Measurements from ENCODE around the gene FGF12.

The FGF12 gene

DNA sequence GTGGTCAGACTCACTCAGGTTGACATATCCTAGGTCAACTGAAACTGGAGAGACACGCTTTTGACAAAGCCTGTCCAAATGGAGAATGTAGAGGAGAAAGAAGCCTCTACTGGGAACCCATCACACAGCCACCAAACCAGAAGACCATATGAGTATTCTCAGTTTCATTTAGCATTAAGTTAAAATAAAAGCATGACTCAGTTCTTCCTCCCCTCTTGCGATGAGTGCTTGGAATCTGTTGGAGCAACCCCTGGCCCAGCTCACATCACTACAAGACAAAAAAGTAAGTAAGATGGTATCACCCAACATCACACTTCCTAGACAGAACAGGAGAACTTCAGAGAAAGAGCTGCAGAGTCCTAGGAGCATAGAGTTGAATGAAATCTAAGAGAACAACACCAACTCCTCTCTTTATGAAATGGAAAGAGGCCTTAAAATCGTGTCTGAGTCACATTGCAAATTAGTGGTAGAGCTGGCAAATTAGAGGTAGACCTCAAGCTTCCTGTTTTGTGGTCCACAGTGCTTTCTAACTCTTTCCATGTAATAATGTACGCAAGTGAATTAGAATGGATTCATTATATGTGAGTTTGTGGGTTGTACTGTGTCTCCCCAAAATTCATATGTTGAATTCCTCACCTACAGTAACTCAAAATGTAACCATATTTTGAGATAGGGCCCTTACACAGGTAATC lies 51.2 kb downstream of the FGF12 start:
- Histone ChIP-seq H3K4me2 (ENCODE audit: low read depth, low read length, poor library complexity, severe bottlenecking) (no peak overlapping the region), H2AFZ (ENCODE audit: low read depth, low read length, severe bottlenecking) (no peak overlapping the region), H4K20me1 (ENCODE audit: low read depth, low read length) (no peaks in the 10 kb centered on the region), H3K36me3 (ENCODE audit: low read length) (no peaks in the 10 kb centered on the region), H3K9ac (ENCODE audit: low read length) (no peak overlapping the region), H3K27me3 (ENCODE audit: low read length) (no peaks in the 10 kb centered on the region), H3K4me3 (ENCODE audit: insufficient read depth, low read length, poor library complexity, severe bottlenecking) (no peak overlapping the region), H3K9me3 (ENCODE audit: insufficient read depth, low read length) (no peaks in the 10 kb centered on the region), H3K9me2 (replicated peaks; ENCODE audit: insufficient read depth, low read length) (no peaks in the 10 kb centered on the region), H3F3A (ENCODE audit: insufficient read depth) (no peaks in the 10 kb centered on the region), H3K27ac (ENCODE audit: low read depth, low read length) (no peak overlapping the region), H3K79me2 (ENCODE audit: insufficient read depth, low read length) (no peaks in the 10 kb centered on the region)
- TF ChIP-seq, protein P1, sequence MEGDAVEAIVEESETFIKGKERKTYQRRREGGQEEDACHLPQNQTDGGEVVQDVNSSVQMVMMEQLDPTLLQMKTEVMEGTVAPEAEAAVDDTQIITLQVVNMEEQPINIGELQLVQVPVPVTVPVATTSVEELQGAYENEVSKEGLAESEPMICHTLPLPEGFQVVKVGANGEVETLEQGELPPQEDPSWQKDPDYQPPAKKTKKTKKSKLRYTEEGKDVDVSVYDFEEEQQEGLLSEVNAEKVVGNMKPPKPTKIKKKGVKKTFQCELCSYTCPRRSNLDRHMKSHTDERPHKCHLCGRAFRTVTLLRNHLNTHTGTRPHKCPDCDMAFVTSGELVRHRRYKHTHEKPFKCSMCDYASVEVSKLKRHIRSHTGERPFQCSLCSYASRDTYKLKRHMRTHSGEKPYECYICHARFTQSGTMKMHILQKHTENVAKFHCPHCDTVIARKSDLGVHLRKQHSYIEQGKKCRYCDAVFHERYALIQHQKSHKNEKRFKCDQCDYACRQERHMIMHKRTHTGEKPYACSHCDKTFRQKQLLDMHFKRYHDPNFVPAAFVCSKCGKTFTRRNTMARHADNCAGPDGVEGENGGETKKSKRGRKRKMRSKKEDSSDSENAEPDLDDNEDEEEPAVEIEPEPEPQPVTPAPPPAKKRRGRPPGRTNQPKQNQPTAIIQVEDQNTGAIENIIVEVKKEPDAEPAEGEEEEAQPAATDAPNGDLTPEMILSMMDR (IDR thresholded peaks at IDR 0.05; ENCODE audit: insufficient read depth, low read length, poor library complexity, severe bottlenecking), result no peak
- no peak for TF ChIP-seq EZH2phosphoT487 (conservative IDR thresholded peaks at IDR 0.05; ENCODE audit: low read length)

DNA sequence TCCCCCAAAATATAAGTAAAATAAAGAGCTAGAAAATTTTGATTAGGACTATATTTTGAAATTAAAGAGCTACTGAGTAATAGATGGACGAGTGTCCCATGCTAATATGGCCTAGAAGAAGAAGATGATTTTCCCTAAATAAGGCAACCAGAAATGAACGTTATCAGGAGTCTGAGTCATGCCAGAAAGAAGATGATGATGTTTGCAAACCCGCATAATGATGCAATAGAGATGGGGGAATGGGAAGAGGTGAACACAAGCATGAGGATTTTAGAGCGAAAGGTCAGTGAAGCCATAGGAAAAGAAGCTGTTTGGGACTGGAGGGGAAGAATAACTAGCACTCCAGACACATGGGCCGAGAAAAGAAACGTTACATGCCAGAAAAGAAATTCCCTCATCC lies 71.7 kb downstream of the FGF12 start:
- H3K79me2 ChIP-seq (ENCODE audit: insufficient read depth, low read length), result no peaks in the 10 kb centered on the region
- H3K27me3 ChIP-seq (ENCODE audit: low read length), result no peaks in the 10 kb centered on the region
- H3K9me3 ChIP-seq (ENCODE audit: insufficient read depth, low read length), result no peaks in the 10 kb centered on the region
- no peak overlapping the region for H3K27ac ChIP-seq (ENCODE audit: low read depth, low read length)
- H2AFZ ChIP-seq (ENCODE audit: low read depth, low read length, severe bottlenecking), result no peak overlapping the region
- H3K9ac ChIP-seq (ENCODE audit: low read length), result no peak overlapping the region
- no peak overlapping the region for H3K4me2 ChIP-seq (ENCODE audit: low read depth, low read length, poor library complexity, severe bottlenecking)
- H3K4me3 ChIP-seq (ENCODE audit: insufficient read depth, low read length, poor library complexity, severe bottlenecking), result no peak overlapping the region
- H3F3A ChIP-seq (ENCODE audit: insufficient read depth), result no peaks in the 10 kb centered on the region
- H4K20me1 ChIP-seq (ENCODE audit: low read depth, low read length), result no peaks in the 10 kb centered on the region
- H3K9me2 ChIP-seq (replicated peaks; ENCODE audit: insufficient read depth, low read length), result no peaks in the 10 kb centered on the region
- H3K36me3 ChIP-seq (ENCODE audit: low read length), result no peaks in the 10 kb centered on the region
- TF ChIP-seq EZH2phosphoT487 (conservative IDR thresholded peaks at IDR 0.05; ENCODE audit: low read length), result no peak
- TF ChIP-seq, protein P1 (IDR thresholded peaks at IDR 0.05; ENCODE audit: insufficient read depth, low read length, poor library complexity, severe bottlenecking), result no peak

DNA sequence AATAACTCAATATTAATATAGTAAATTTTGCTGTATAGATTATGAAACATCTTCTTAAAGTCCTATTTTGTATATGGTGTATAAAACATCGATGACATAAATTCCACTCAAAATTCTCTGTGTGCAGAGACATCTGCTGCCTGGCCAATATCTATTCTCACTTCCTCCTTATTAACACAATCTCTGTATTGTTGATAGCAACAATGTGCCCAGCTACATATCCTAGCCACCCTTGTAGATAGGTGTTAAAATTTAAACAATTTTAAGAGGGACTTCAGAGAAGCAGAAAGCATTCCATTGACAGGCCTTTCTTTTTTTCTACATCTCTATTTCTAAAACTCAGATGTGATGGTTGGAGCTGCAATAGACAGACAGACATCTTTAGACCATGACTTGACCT lies 72.3 kb downstream of the FGF12 start:
- Histone ChIP-seq H3K9me2 (replicated peaks; ENCODE audit: insufficient read depth, low read length) (no peaks in the 10 kb centered on the region), H3K9me3 (ENCODE audit: insufficient read depth, low read length) (no peaks in the 10 kb centered on the region)

More for the DNA sequence above, 72.3 kb downstream of the FGF12 start:
- Histone ChIP-seq H3K4me3 (ENCODE audit: insufficient read depth, low read length, poor library complexity, severe bottlenecking) (no peak overlapping the region), H3F3A (ENCODE audit: insufficient read depth) (no peaks in the 10 kb centered on the region), H3K36me3 (ENCODE audit: low read length) (no peaks in the 10 kb centered on the region), H3K4me2 (ENCODE audit: low read depth, low read length, poor library complexity, severe bottlenecking) (no peak overlapping the region), H3K27me3 (ENCODE audit: low read length) (no peaks in the 10 kb centered on the region), H3K9ac (ENCODE audit: low read length) (no peak overlapping the region), H3K79me2 (ENCODE audit: insufficient read depth, low read length) (no peaks in the 10 kb centered on the region), H4K20me1 (ENCODE audit: low read depth, low read length) (no peaks in the 10 kb centered on the region), H2AFZ (ENCODE audit: low read depth, low read length, severe bottlenecking) (no peak overlapping the region), H3K27ac (ENCODE audit: low read depth, low read length) (no peak overlapping the region)
- TF ChIP-seq, protein P1 (IDR thresholded peaks at IDR 0.05; ENCODE audit: insufficient read depth, low read length, poor library complexity, severe bottlenecking), result no peak
- no peak for TF ChIP-seq EZH2phosphoT487 (conservative IDR thresholded peaks at IDR 0.05; ENCODE audit: low read length)

Measured in SU-DHL-6 (cell line).